GM12878 (cell line): Measurements from ENCODE around the gene ASIC3. TPM values are rescaled to one million over a fixed set of nuclear protein-coding genes. Genes with fewer than 3 reads are reported as not detected.

Experiments used
- ATAC-seq: fragments of 200-7000 bp; cut with Tn5 transposase; 3 replicates; pipeline ENCODE4 v1.9.1; 2020; ENCODE audit warnings: mild to moderate bottlenecking, moderate library complexity
- BruUV-seq: library from RNA; stranded (reverse); fragments of 400-500 nt; replicated peaks from 2 replicates; lab custom pipeline; 2021; lab: Mats Ljungman, UMichigan
- CTCF ChIA-PET: fragments of 300-600 bp; sonication (Branson Sonifier 250); formaldehyde crosslinking; extraction: SDS; loops from one replicate; lab custom pipeline; 2021; ENCODE audit warnings: inconsistent platforms; lab: Yijun Ruan, JAX
- POLR2A ChIA-PET: fragments of 350-600 bp; formaldehyde crosslinking; extraction: SDS; loops from one replicate; lab custom pipeline; 2021; ENCODE audit warnings: inconsistent platforms; lab: Charles Lee
- RAD21 ChIA-PET: fragments of 300-600 bp; sonication (Branson Sonifier 250); formaldehyde crosslinking; loops from one replicate; lab custom pipeline; 2023; ENCODE audit warnings: antibody characterized with exemption; ENCODE audit not compliant: unreplicated experiment; lab: Charles Lee
- SMC1A ChIA-PET: fragments of 300-600 bp; sonication (Branson Sonifier 250); formaldehyde crosslinking; loops from one replicate; lab custom pipeline; 2023; ENCODE audit not compliant: unreplicated experiment, uncharacterized antibody; lab: Charles Lee
- DNase-seq: peaks from one replicate; pipeline ENCODE4 v3.0.0-alpha.2; 2011; ENCODE audit warnings: low read depth, low spot score
- FAIRE-seq: peaks from 3 replicates; lab custom pipeline; 2011; peaks lifted over from hg19 to GRCh38; lab: Jason Lieb, UNC
- H2AFZ ChIP-seq: 2 replicates; pipeline ENCODE4 v1.6.0; 2011; ENCODE audit warnings: low read depth, low read length, control low read depth; ENCODE audit not compliant: control insufficient read depth
- H3K27ac ChIP-seq: 2 replicates; pipeline ENCODE4 v1.5.1; 2011; ENCODE audit warnings: control low read depth; ENCODE audit not compliant: control insufficient read depth, insufficient read depth
- H3K27me3 ChIP-seq, 2 experiments: replicated peaks in 1 of 2; 2 replicates each; pipeline versions ENCODE4 v1.6.0 to v1.6.1; 2011; ENCODE audit warnings: low read length in 1 of 2; ENCODE audit not compliant: control insufficient read depth in 2 of 2, insufficient read depth in 2 of 2
- H3K36me3 ChIP-seq, 2 experiments: 2 replicates each; pipeline ENCODE4 v1.5.1; 2011; ENCODE audit warnings: low read length in 1 of 2; ENCODE audit not compliant: control insufficient read depth in 2 of 2, insufficient read depth in 2 of 2
- H3K4me1 ChIP-seq: 2 replicates; pipeline ENCODE4 v1.6.1; 2011; ENCODE audit warnings: mild to moderate bottlenecking, low read length, moderate library complexity, mixed read lengths; ENCODE audit not compliant: control insufficient read depth, insufficient read depth
- H3K4me2 ChIP-seq: 2 replicates; pipeline ENCODE4 v1.6.0; 2011; ENCODE audit warnings: control low read depth; ENCODE audit not compliant: control insufficient read depth, insufficient read depth
- H3K4me3 ChIP-seq: fragments of 200-600 bp; sonication (generic); 2 replicates; pipeline ENCODE4 v1.5.1; 2016
- H3K79me2 ChIP-seq: 2 replicates; pipeline ENCODE4 v1.6.0; 2011; ENCODE audit warnings: low read length; ENCODE audit not compliant: control insufficient read depth, insufficient read depth
- H3K9ac ChIP-seq: 2 replicates; pipeline ENCODE4 v1.8.0; 2011; ENCODE audit warnings: low read length, control low read depth, mixed read lengths; ENCODE audit not compliant: control insufficient read depth, insufficient read depth
- H3K9me3 ChIP-seq: replicated peaks from 3 replicates; pipeline ENCODE4 v1.5.1; 2011; ENCODE audit warnings: mild to moderate bottlenecking, low read length; ENCODE audit not compliant: control insufficient read depth, insufficient read depth
- H4K20me1 ChIP-seq: 2 replicates; pipeline ENCODE4 v1.6.0; 2011; ENCODE audit not compliant: control insufficient read depth, insufficient read depth
- CBFB ChIP-seq: IDR thresholded peaks from 2 replicates; pipeline ENCODE4 v1.6.1; 2016; ENCODE audit warnings: antibody characterized with exemption, low read depth
- HCFC1 ChIP-seq: fragments of 150-350 bp; IDR thresholded peaks from 2 replicates; pipeline ENCODE4 v1.6.1; 2014; ENCODE audit warnings: low read length
- LARP7 ChIP-seq: fragments of 450-650 bp; IDR thresholded peaks from 2 replicates; pipeline ENCODE4 v1.6.1; 2017; ENCODE audit warnings: mild to moderate bottlenecking
- PKNOX1 ChIP-seq: fragments of 450-650 bp; IDR thresholded peaks from 2 replicates; pipeline ENCODE4 v1.6.1; 2016; ENCODE audit warnings: mild to moderate bottlenecking
- USF1 ChIP-seq: IDR thresholded peaks from 2 replicates; pipeline ENCODE4 v1.6.1; 2011; ENCODE audit warnings: borderline replicate concordance, low read depth, mild to moderate bottlenecking, moderate library complexity, mixed read lengths, low read length; ENCODE audit not compliant: insufficient read depth; ENCODE audit errors: extremely low read length
- ZNF622 ChIP-seq: fragments of 450-650 bp; IDR thresholded peaks from 2 replicates; pipeline ENCODE4 v1.6.1; 2017; ENCODE audit warnings: mild to moderate bottlenecking, inconsistent platforms
- WGBS: methylation state at CpG from one replicate; pipeline ENCODE4 v1.1.6; 2016; ENCODE audit warnings: low lambda C conversion rate; ENCODE audit not compliant: insufficient replicate concordance, insufficient coverage; ENCODE audit errors: missing lambda C conversion rate; 5-methylcytosine and 5-hydroxymethylcytosine counted together
- in situ Hi-C: fragments of 300-500 bp; cut with MboI; formaldehyde crosslinking; loops from 9 replicates; pipeline ENCODE4 v1.14.3; 2018; ENCODE audit warnings: mixed read lengths
- intact Hi-C: fragments of 100-400 bp; cut with micrococcal nuclease; formaldehyde crosslinking; loops from one replicate; pipeline ENCODE4 v1.14.2; 2022; ENCODE audit not compliant: unreplicated experiment
- polyA plus RNA-seq, 11 experiments: library from polyadenylated mRNA; depleted of rRNA in 4 of 11; unstranded in 6 of 11; stranded (reverse) in 5 of 11; fragments of >200 nt; fragmentation: Nextera tagmentation in 4 of 11; fragmentation: Illumina TruSeq in 1 of 11; extraction: Ambion mirVana in 4 of 11; extraction: Trizol in 1 of 11; gene quantifications; 1 replicate in 1 of 11; 2 replicates in 10 of 11; pipeline versions ENCODE4 v1.2.1 to v1.2.3, GENCODE V29; 2011 to 2016; ENCODE audit warnings: inconsistent platforms in 2 of 11, missing spikeins in 2 of 11, low read depth in 1 of 11
- total RNA-seq, 4 experiments: library from RNA; depleted of rRNA in 3 of 4; stranded (reverse); fragments of >200 nt in 3 of 4; fragmentation: Illumina TruSeq in 1 of 4; extraction: Trizol in 1 of 4; gene quantifications; 2 replicates each; pipeline versions ENCODE4 v1.2.1 to v1.2.3, GENCODE V29; 2013 to 2021

Gene ASIC3
- total and polyA plus RNA-seq, 10 of the 15 experiments (the other 5 are each of a cell fraction or from before 2014, with no cell fraction given): 0.07 to 1.0 (median 0.44) TPM; not detected in 4

GRCh38 chr7:151016942-151017341, 31.4 kb upstream of the ASIC3 start:
- Histone ChIP-seq H3K4me2 (no peak overlapping the region), H3K27me3 (peaks cover 8 to 10% of the 10 kb centered on the region in 2 experiments; a peak in 3 of 4 replicates), H3K9ac (no peak overlapping the region), H3K27ac (no peak overlapping the region), H3K4me3 (no peak overlapping the region), H4K20me1 (no peaks in the 10 kb centered on the region), H3K36me3 (no peaks in the 10 kb centered on the region), H3K9me3 (no peaks in the 10 kb centered on the region), H2AFZ (no peak overlapping the region), H3K4me1 (peaks cover 9% of the 10 kb centered on the region), H3K79me2 (no peaks in the 10 kb centered on the region)
- no peak for ATAC-seq
- ChIA-PET POLR2A (no interaction called here), CTCF (interaction anchor here (1.1 to 1.9 kb wide), 3 partner anchors 11 to 54 kb away, joined by 4 to 5 read pairs (median 4); partner anchors contain the start of gene ABCB8), SMC1A (no interaction called here), RAD21 (no interaction called here)
- TF ChIP-seq HCFC1: no peak
- DNase-seq: no peak
- WGBS: 70% methylated on average over 15 of the region's 15 CpGs
- no TSS peak for BruUV-seq
- intact Hi-C loops: no loop called here
- in situ Hi-C loops: no loop called here
- FAIRE-seq: no peak

GRCh38 chr7:151017370-151017952, 30.9 kb upstream of the ASIC3 start:
- H2AFZ ChIP-seq: no peak overlapping the region
- RAD21 ChIA-PET: no interaction called here
- H3K4me2 ChIP-seq: no peak overlapping the region

More at GRCh38 chr7:151017370-151017952, 30.9 kb upstream of the ASIC3 start:
- Histone ChIP-seq H4K20me1 (no peaks in the 10 kb centered on the region), H3K4me1 (peaks cover 9% of the 10 kb centered on the region), H3K9me3 (no peaks in the 10 kb centered on the region), H3K4me3 (no peak overlapping the region), H3K79me2 (no peaks in the 10 kb centered on the region), H3K27me3 (peaks cover 8 to 10% of the 10 kb centered on the region in 2 experiments; a peak in 3 of 4 replicates)
- ChIA-PET SMC1A (interaction anchor here (1.0 to 1.4 kb wide), 2 partner anchors 11 to 139 kb away, joined by 3 read pairs; partner anchors contain the start of gene ABCB8), POLR2A (no interaction called here)
- in situ Hi-C loops: no loop called here
- ATAC-seq: no peak
- TF ChIP-seq ZNF622 (no peak), PKNOX1 (no peak), CBFB (no peak), USF1 (no peak), LARP7 (no peak)
- TF ChIP-seq, all 136 proteins: peak for 0
- no peak for DNase-seq
- 24% methylated on average over 13 of the region's 13 CpGs for WGBS
- no peak for FAIRE-seq
- Histone ChIP-seq H3K36me3 (no peaks in the 10 kb centered on the region), H3K9ac (no peak overlapping the region), H3K27ac (no peak overlapping the region)
- intact Hi-C loops: no loop called here
- CTCF ChIA-PET: interaction anchor here (1.1 to 2.4 kb wide), 8 partner anchors 9 to 55 kb away, joined by 3 to 14 read pairs (median 5); partner anchors contain the start of gene ABCB8
- BruUV-seq: no TSS peak
